ENCODE results near the gene NXN.

- TF ChIP-seq POLR2A (IDR thresholded peaks at IDR 0.05) = no peak
- TF ChIP-seq CTCF (IDR thresholded peaks at IDR 0.05) = no peak
- peak; percentile 7 to 24 (median 8) for TF ChIP-seq POLR2AphosphoS5 (IDR thresholded peaks at IDR 0.05)
- TF ChIP-seq EP300 (IDR thresholded peaks at IDR 0.05; ENCODE audit: low read depth) = no peak
These were observed 1.2 kb downstream of the NXN start for GRCh38 chr17:978103-979093.

Measured in transverse colon (tissue), 4 donors.